KOPT-K1 (cell line): ENCODE results near the gene KCNMB4.

Experiments
- H3K27ac ChIP-seq: fragments of 200-600 bp; sonication (generic); 2 replicates; pipeline ENCODE4 v1.5.1; 2016; ENCODE audit warnings: antibody characterized with exemption, mild to moderate bottlenecking, low read depth, low read length; ENCODE audit not compliant: poor library complexity, severe bottlenecking
- H3K36me3 ChIP-seq: fragments of 200-600 bp; sonication (generic); 2 replicates; pipeline ENCODE4 v1.5.1; 2017; ENCODE audit warnings: antibody characterized with exemption, mild to moderate bottlenecking, low read length, moderate library complexity; ENCODE audit not compliant: insufficient read depth
- H3K9me3 ChIP-seq: fragments of 200-600 bp; sonication (generic); 2 replicates; pipeline ENCODE4 v1.5.1; 2017; ENCODE audit warnings: antibody characterized with exemption, low read length, mild to moderate bottlenecking; ENCODE audit not compliant: insufficient read depth, poor library complexity, severe bottlenecking

Gene KCNMB4

DNA sequence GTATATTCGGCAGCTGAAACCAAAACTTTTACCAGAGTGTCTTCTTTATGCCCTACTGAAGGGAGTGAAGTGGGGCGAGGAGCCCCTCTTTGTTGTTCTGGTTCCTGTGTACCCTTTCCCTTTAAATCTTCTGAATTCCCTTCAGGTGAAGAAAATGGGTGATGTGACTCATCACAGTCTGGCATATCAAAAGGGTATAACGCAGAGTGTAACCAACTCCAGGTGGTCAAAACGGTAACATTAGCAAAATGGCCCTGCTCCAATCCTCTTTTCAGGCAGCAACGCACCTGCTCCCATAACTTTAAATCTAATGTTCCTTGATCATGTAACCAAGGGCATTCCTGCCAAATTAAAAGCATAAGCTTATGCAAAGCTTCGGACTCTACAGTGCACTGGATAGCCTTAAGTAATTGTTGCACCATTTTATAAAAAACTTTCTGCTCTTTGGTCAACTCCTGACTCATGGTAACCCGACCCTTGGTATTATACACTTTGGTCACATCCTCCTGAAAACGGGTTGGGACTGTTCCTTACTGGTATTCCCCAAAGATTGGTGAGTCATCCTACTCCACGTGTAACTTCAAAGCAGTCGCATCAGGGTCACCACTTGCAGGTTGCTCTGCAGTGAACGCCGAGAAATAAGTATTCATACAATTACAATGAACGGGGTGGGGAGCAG is 83.1 kb downstream of the KCNMB4 start:
- Histone ChIP-seq H3K27ac (no peak overlapping the region), H3K9me3 (peaks cover 21% of the 10 kb centered on the region), H3K36me3 (no peaks in the 10 kb centered on the region)

DNA sequence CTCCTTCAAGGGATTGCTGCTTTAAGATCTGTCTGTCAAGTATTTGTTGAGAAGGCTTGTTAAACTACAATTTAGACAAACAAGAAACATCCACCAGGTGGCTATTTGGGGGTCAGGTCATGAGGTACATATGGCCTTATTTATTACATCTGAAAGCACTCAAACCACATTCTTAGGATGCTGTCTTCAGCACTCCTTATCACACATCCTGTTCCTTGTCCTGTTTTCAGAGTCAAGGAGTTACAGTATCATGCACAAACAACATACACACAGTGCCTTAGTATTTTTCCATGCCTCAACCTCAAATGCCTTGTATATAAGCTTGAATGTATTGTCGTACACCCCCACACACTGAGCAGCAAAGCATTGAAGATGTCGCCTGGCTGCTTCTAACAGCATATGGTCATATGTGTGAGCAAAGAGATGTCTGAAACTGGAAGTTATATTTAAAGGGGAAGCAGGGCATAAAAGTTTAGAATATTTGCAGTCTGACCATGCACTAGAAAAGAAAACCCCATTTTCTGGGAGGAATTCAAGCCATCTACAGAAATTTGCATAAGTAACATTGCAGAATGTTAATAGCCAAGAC is 83.8 kb downstream of the KCNMB4 start:
- H3K9me3 ChIP-seq = peaks cover 21% of the 10 kb centered on the region
- no peak overlapping the region for H3K27ac ChIP-seq
- H3K36me3 ChIP-seq = no peaks in the 10 kb centered on the region

DNA sequence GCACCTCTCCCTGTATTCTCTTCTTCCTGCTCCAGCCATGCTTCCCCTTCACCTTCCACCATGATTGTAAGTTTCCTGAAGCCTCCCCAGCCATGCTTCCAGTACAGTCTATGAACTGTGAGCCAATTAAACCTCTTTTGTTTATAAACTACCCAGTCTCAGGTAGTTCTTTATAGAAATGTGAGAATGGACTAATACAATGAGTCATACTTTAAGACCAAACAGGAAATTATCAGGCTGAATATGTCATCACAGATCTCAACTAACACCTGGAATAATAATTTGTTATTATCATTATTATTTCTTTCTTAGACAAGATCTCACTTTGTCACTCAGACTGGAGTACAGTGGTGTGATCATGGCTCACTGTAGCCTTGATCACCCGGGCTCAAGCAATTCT is 85.4 kb downstream of the KCNMB4 start:
- peaks cover 21% of the 10 kb centered on the region for H3K9me3 ChIP-seq
- no peak overlapping the region for H3K27ac ChIP-seq
- H3K36me3 ChIP-seq = no peaks in the 10 kb centered on the region

DNA sequence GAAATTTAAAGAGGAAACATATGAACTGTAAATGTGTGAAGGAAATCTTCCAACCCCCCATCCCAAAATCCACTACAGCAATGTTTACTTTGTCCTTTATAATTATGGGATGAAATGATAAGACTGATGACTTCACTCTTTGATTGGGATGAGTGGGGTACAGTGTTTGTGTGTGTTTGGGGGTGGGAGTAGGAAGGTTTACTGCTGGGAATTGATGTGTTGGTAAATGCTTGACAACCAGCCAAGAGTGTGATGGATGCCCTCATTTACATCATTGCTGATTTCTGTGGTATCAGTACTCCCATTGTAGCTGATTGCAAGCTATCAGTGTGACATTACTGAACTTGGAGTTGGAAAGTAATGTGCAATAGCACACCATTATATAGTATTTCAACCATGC is 90.9 kb downstream of the KCNMB4 start:
- no peak overlapping the region for H3K27ac ChIP-seq
- H3K36me3 ChIP-seq = no peaks in the 10 kb centered on the region
- peaks cover 12% of the 10 kb centered on the region for H3K9me3 ChIP-seq

GRCh38 chr12:70459786-70460185 is 93.7 kb downstream of the KCNMB4 start:
- Histone ChIP-seq H3K36me3 (no peaks in the 10 kb centered on the region), H3K9me3 (peaks cover 30% of the 10 kb centered on the region), H3K27ac (no peak overlapping the region)

DNA sequence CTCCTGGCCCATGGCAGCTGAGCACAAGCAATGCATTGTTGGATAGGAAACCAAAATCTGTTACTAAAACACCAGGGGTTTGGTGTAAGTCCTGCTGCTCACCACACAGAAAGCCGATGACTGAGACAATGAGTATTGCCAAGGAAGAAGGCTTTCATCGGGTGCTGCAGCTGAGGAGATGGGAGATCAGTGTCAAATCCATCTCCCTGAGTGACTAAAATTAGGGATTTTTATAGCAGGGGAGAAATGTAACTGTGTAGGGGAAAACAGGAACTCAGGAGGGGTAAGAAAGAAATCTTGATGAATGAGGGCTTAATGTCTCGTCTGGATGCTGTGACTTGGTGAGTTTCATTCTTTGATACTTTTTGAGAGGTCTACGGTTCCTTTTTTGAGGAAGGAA is 97.9 kb downstream of the KCNMB4 start:
- H3K36me3 ChIP-seq = no peaks in the 10 kb centered on the region
- no peak overlapping the region for H3K27ac ChIP-seq
- peaks cover 30% of the 10 kb centered on the region for H3K9me3 ChIP-seq

GRCh38 chr12:70466753-70467152 is 100.7 kb downstream of the KCNMB4 start:
- Histone ChIP-seq H3K36me3 (no peaks in the 10 kb centered on the region), H3K9me3 (peaks cover 18% of the 10 kb centered on the region), H3K27ac (no peak overlapping the region)

DNA sequence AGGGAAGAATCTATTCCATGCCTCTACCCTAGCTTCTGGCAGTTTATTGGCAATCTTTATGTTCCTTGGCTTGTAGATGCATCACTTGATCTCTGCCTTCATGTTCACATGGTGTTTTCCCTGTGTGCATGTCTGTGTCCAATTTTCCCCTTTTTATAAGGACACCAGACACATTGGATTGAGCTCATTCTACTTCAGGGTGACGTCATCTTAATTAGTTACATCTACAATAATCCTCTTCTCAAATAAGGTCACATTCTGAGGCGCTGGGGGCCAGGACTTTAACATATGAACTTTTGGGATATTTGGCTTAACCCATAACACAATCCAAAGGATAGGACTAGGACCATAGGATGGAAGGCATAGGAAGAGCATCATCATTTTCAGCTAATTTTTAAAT is 101.4 kb downstream of the KCNMB4 start:
- Histone ChIP-seq H3K27ac (no peak overlapping the region), H3K9me3 (peaks cover 18% of the 10 kb centered on the region), H3K36me3 (no peaks in the 10 kb centered on the region)

- H3K27ac ChIP-seq = no peak overlapping the region
- peaks cover 17% of the 10 kb centered on the region for H3K9me3 ChIP-seq
- no peaks in the 10 kb centered on the region for H3K36me3 ChIP-seq
Measured at GRCh38 chr12:70467918-70468733, 102.0 kb downstream of the KCNMB4 start.

DNA sequence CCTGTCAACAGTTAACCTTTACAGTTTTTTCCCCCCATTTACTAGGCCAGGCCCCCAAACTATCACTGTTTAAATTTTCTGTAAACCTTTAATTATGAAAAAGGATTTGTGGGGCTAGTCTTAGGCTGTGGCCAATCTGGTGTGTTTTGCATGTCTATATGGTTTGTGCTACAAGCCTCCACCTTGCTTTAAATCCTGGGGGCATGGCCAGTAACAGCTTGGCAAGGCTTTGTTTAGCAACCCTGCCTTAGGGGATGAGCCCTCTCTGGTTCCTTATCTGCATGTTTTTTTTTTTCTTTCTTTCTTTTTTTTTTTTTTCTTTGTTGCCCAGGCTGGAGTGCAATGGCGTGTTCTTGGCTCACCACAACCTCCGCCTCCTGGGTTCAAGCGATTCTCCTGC is 102.7 kb downstream of the KCNMB4 start:
- Histone ChIP-seq H3K36me3 (no peaks in the 10 kb centered on the region), H3K9me3 (peaks cover 10% of the 10 kb centered on the region), H3K27ac (no peak overlapping the region)

DNA sequence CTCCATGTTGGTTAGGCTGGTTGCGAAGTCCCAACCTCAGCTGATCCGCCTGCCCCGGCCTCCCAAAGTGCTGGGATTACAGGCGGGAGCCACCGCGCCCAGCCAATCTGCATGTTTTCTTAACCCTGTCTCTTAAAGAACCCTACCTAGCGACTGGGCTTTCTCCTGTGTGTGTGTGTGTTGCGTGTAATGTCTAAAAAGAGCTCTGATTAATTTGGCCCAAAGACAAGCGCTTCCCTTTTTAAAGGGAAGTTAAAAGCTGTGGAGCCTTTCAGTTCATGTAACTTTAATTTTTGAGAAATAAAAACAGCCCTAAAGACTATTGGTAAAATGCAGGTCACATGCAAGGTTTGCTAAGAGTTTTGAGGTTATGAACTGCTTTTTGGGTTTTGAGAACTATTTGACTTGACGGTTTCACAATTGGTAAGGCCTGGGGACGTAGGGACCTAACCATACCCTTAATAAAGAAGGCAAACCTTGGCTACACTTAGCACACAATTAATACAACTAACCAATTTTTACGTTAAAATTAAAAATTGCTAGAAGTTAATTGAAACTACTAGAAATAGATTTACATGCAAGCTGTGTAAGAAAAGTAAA is 103.2 kb downstream of the KCNMB4 start:
- no peak overlapping the region for H3K27ac ChIP-seq
- peaks cover 5% of the 10 kb centered on the region for H3K9me3 ChIP-seq
- no peaks in the 10 kb centered on the region for H3K36me3 ChIP-seq

DNA sequence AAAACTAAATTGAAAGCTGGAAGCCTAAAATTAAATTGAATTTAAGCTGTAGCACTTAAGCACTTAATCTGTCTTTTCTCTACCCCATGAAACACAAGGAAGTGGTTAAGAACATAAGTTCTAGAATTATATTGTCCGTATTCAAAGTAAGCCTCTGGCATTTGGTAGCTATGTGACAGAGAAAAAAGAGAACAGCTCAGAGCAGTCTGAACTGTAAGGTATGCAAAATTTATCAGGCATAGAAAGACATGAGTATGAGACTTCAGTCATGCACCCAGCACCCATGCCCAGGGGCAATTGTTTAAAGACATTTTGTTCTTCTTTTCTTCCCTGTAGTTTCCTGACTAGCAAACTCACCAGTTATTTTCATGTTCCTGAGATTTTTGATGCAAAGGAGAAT is 116.7 kb downstream of the KCNMB4 start:
- Histone ChIP-seq H3K36me3 (no peaks in the 10 kb centered on the region), H3K27ac (no peak overlapping the region), H3K9me3 (no peaks in the 10 kb centered on the region)
